Measurements from ENCODE around the gene SH2D2A. TPM values are rescaled to one million over a fixed set of nuclear protein-coding genes. Genes with fewer than 3 reads are reported as not detected.

The SH2D2A gene
- total RNA-seq, 1 donor from 2014 or later: not detected

- Mint-ChIP-seq H3K4me1 (ENCODE audit: low read depth) (peaks cover 3% of the 10 kb centered on the region), H3K27ac (no peak overlapping the region), H3K36me3 (ENCODE audit: insufficient read depth) (no peaks in the 10 kb centered on the region), H3K9me3 (ENCODE audit: low read depth) (no peaks in the 10 kb centered on the region), H3K27me3 (peaks cover 76% of the 10 kb centered on the region), H3K4me3 (ENCODE audit: low read depth) (no peak overlapping the region)
- DNase-seq (ENCODE audit: low spot score, unreplicated experiment): no peak
- TF ChIP-seq CTCF (IDR thresholded peaks at IDR 0.05; ENCODE audit: unreplicated experiment): no peak
Observed at GRCh38 chr1:156834322-156834721, 17.7 kb upstream of the SH2D2A start.

- Mint-ChIP-seq H3K36me3 (ENCODE audit: insufficient read depth) (no peaks in the 10 kb centered on the region), H3K27me3 (peaks cover 75% of the 10 kb centered on the region), H3K27ac (no peak overlapping the region)
Observed at GRCh38 chr1:156833603-156834002, 17.0 kb upstream of the SH2D2A start.

GRCh38 chr1:156832434-156832833 is 15.8 kb upstream of the SH2D2A start:
- H3K27me3 Mint-ChIP-seq: peaks cover 73% of the 10 kb centered on the region

More at GRCh38 chr1:156833603-156834002, 17.0 kb upstream of the SH2D2A start:
- no peak for DNase-seq (ENCODE audit: low spot score, unreplicated experiment)
- no peak overlapping the region for H3K4me3 Mint-ChIP-seq (ENCODE audit: low read depth)
- peaks cover 3% of the 10 kb centered on the region for H3K4me1 Mint-ChIP-seq (ENCODE audit: low read depth)
- no peaks in the 10 kb centered on the region for H3K9me3 Mint-ChIP-seq (ENCODE audit: low read depth)
- TF ChIP-seq CTCF (IDR thresholded peaks at IDR 0.05; ENCODE audit: unreplicated experiment): no peak

GRCh38 chr1:156828400-156829124 is 11.9 kb upstream of the SH2D2A start:
- H3K4me1 Mint-ChIP-seq (ENCODE audit: low read depth): peaks cover 3% of the 10 kb centered on the region
- no peaks in the 10 kb centered on the region for H3K36me3 Mint-ChIP-seq (ENCODE audit: insufficient read depth)
- H3K27me3 Mint-ChIP-seq: peaks cover 46% of the 10 kb centered on the region
- H3K27ac Mint-ChIP-seq: no peak overlapping the region
- no peak overlapping the region for H3K4me3 Mint-ChIP-seq (ENCODE audit: low read depth)
- no peaks in the 10 kb centered on the region for H3K9me3 Mint-ChIP-seq (ENCODE audit: low read depth)
- TF ChIP-seq CTCF (IDR thresholded peaks at IDR 0.05; ENCODE audit: unreplicated experiment): no peak
- no peak for DNase-seq (ENCODE audit: low spot score, unreplicated experiment)

More at GRCh38 chr1:156832434-156832833, 15.8 kb upstream of the SH2D2A start:
- Mint-ChIP-seq H3K4me1 (ENCODE audit: low read depth) (peaks cover 3% of the 10 kb centered on the region), H3K9me3 (ENCODE audit: low read depth) (no peaks in the 10 kb centered on the region), H3K36me3 (ENCODE audit: insufficient read depth) (no peaks in the 10 kb centered on the region), H3K4me3 (ENCODE audit: low read depth) (no peak overlapping the region), H3K27ac (no peak overlapping the region)
- DNase-seq (ENCODE audit: low spot score, unreplicated experiment): no peak
- TF ChIP-seq CTCF (IDR thresholded peaks at IDR 0.05; ENCODE audit: unreplicated experiment): no peak

GRCh38 chr1:156826630-156827029 is 10.0 kb upstream of the SH2D2A start:
- H3K27me3 Mint-ChIP-seq: peaks cover 46% of the 10 kb centered on the region
- no peaks in the 10 kb centered on the region for H3K4me1 Mint-ChIP-seq (ENCODE audit: low read depth)
- no peak overlapping the region for H3K4me3 Mint-ChIP-seq (ENCODE audit: low read depth)
- H3K27ac Mint-ChIP-seq: no peak overlapping the region
- H3K9me3 Mint-ChIP-seq (ENCODE audit: low read depth): no peaks in the 10 kb centered on the region
- TF ChIP-seq CTCF (IDR thresholded peaks at IDR 0.05; ENCODE audit: unreplicated experiment): no peak
- DNase-seq (ENCODE audit: low spot score, unreplicated experiment): no peak
- no peaks in the 10 kb centered on the region for H3K36me3 Mint-ChIP-seq (ENCODE audit: insufficient read depth)

Data from progenitor cell of endocrine pancreas (in vitro differentiated cells).